ENCODE results near the gene IL34. TPM values are rescaled to one million over a fixed set of nuclear protein-coding genes. Genes with fewer than 3 reads are reported as not detected.

The IL34 gene
- total and polyA plus RNA-seq, 2 of the 13 experiments (the other 11 are each of a cell fraction or from before 2014, with no cell fraction given): 1.2 to 1.3 TPM

GRCh38 chr16:70689970-70690891 lies 43.9 kb downstream of the IL34 start (continued):
- TF ChIP-seq POLR2A (IDR thresholded peaks at IDR 0.05; ENCODE audit: insufficient read depth in 1 of 2, low read depth in 2 of 2, low read length in 2 of 2) (no peak), TP53 (CRISPR knock-in tag; conservative IDR thresholded peaks at IDR 0.05) (no peak), NFE2L1 (CRISPR knock-in tag; IDR thresholded peaks at IDR 0.05; ENCODE audit: borderline replicate concordance) (0 out of 2 replicates have a peak, but pooled peaks have one; percentile 60), SRF (IDR thresholded peaks at IDR 0.05; ENCODE audit: low read depth, low read length) (no peak), HNRNPLL (IDR thresholded peaks at IDR 0.05; ENCODE audit: low read depth, low read length, poor library complexity, severe bottlenecking) (peak; percentile 9), ZNF121 (CRISPR knock-in tag; IDR thresholded peaks at IDR 0.05) (no peak), STAT5B (CRISPR knock-in tag; IDR thresholded peaks at IDR 0.05) (no peak), ZNF350 (CRISPR knock-in tag; IDR thresholded peaks at IDR 0.05; ENCODE audit: borderline replicate concordance, low read depth) (no peak), GPN1 (CRISPR knock-in tag; IDR thresholded peaks at IDR 0.05; ENCODE audit: borderline replicate concordance) (no peak), BORCS8-MEF2B (CRISPR knock-in tag; IDR thresholded peaks at IDR 0.05) (0 out of 2 replicates have a peak, but pooled peaks have one; percentile 13), SPEN (CRISPR knock-in tag; IDR thresholded peaks at IDR 0.05; ENCODE audit: low read depth) (no peak), YEATS4 (CRISPR knock-in tag; IDR thresholded peaks at IDR 0.05; ENCODE audit: borderline replicate concordance) (peak; percentile 49; the same call in 1 of the 2 replicates), LCORL (IDR thresholded peaks at IDR 0.05) (no peak), LCORL (CRISPR knock-in tag; IDR thresholded peaks at IDR 0.05) (0 out of 2 replicates have a peak, but pooled peaks have one; percentile 3), RELA (CRISPR knock-in tag; IDR thresholded peaks at IDR 0.05) (no peak), ZNF761 (CRISPR knock-in tag; conservative IDR thresholded peaks at IDR 0.05) (no peak), HIVEP1 (CRISPR knock-in tag; IDR thresholded peaks at IDR 0.05) (0 out of 2 replicates have a peak, but pooled peaks have one; percentile 27), ZFAT (CRISPR knock-in tag; conservative IDR thresholded peaks at IDR 0.05) (no peak), ZNF44 (CRISPR knock-in tag; IDR thresholded peaks at IDR 0.05) (no peak), CREB3 (CRISPR knock-in tag; IDR thresholded peaks at IDR 0.05) (no peak), JUND (CRISPR knock-in tag; IDR thresholded peaks at IDR 0.05) (no peak)
- TF ChIP-seq, protein P1, sequence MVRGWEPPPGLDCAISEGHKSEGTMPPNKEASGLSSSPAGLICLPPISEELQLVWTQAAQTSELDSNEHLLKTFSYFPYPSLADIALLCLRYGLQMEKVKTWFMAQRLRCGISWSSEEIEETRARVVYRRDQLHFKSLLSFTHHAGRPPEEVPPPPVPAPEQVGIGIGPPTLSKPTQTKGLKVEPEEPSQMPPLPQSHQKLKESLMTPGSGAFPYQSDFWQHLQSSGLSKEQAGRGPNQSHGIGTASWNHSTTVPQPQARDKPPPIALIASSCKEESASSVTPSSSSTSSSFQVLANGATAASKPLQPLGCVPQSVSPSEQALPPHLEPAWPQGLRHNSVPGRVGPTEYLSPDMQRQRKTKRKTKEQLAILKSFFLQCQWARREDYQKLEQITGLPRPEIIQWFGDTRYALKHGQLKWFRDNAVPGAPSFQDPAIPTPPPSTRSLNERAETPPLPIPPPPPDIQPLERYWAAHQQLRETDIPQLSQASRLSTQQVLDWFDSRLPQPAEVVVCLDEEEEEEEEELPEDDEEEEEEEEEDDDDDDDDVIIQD (CRISPR knock-in tag; IDR thresholded peaks at IDR 0.05; ENCODE audit: low read depth): no peak
- TF ChIP-seq, protein P2, sequence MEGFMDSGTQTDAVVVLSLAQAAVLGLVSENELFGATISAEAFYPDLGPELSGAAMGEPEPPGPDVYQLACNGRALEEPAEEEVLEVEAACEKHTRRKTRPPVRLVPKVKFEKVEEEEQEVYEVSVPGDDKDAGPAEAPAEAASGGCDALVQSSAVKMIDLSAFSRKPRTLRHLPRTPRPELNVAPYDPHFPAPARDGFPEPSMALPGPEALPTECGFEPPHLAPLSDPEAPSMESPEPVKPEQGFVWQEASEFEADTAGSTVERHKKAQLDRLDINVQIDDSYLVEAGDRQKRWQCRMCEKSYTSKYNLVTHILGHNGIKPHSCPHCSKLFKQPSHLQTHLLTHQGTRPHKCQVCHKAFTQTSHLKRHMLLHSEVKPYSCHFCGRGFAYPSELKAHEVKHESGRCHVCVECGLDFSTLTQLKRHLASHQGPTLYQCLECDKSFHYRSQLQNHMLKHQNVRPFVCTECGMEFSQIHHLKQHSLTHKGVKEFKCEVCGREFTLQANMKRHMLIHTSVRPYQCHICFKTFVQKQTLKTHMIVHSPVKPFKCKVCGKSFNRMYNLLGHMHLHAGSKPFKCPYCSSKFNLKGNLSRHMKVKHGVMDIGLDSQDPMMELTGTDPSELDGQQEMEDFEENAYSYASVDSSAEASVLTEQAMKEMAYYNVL (CRISPR knock-in tag; IDR thresholded peaks at IDR 0.05; ENCODE audit: borderline replicate concordance): no peak
- TF ChIP-seq, protein P3, sequence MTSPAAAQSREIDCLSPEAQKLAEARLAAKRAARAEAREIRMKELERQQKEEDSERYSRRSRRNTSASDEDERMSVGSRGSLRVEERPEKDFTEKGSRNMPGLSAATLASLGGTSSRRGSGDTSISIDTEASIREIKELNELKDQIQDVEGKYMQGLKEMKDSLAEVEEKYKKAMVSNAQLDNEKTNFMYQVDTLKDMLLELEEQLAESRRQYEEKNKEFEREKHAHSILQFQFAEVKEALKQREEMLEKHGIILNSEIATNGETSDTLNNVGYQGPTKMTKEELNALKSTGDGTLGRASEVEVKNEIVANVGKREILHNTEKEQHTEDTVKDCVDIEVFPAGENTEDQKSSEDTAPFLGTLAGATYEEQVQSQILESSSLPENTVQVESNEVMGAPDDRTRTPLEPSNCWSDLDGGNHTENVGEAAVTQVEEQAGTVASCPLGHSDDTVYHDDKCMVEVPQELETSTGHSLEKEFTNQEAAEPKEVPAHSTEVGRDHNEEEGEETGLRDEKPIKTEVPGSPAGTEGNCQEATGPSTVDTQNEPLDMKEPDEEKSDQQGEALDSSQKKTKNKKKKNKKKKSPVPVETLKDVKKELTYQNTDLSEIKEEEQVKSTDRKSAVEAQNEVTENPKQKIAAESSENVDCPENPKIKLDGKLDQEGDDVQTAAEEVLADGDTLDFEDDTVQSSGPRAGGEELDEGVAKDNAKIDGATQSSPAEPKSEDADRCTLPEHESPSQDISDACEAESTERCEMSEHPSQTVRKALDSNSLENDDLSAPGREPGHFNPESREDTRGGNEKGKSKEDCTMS (CRISPR knock-in tag; conservative IDR thresholded peaks at IDR 0.05): no peak
